Measurements from ENCODE around the gene HLCS.

The HLCS gene

DNA sequence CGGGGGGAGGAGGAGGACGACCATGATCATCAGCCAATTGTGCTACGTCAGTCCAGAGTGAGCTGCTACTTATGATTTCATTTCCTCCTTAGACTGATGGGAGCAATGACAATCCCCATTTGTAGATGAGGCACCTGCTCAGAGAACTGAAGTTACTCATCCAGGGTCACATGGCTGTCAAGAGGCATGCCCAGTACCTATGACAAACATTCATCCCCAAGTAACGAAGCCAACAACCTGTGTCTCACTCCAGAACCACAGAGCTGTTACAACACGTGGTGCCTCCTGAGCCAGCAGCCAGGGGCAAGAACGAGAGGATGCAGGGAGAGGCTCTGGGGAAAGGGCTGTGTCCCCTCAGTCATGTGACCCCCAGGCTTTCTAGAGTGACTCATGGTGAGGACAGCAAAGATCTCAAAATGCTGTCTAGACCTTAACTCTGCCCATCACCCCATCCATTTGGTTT lies 173.9 kb downstream of the HLCS start:
- no peaks in the 10 kb centered on the region for H3K9me2 ChIP-seq (replicated peaks; ENCODE audit: insufficient read depth, low read length)
- H3F3A ChIP-seq (ENCODE audit: insufficient read depth, low read length), result no peaks in the 10 kb centered on the region
- no peak overlapping the region for H3K4me3 ChIP-seq (ENCODE audit: low read length)
- H3K4me2 ChIP-seq (ENCODE audit: low read depth, low read length), result no peak overlapping the region
- H3K27me3 ChIP-seq (replicated peaks; ENCODE audit: insufficient read depth, low read length), result no peaks in the 10 kb centered on the region
- H4K20me1 ChIP-seq (ENCODE audit: insufficient read depth, low read length), result no peaks in the 10 kb centered on the region
- H3K79me2 ChIP-seq (ENCODE audit: low read length), result no peaks in the 10 kb centered on the region
- H2AFZ ChIP-seq (ENCODE audit: low read length), result no peak overlapping the region
- TF ChIP-seq EZH2phosphoT487 (IDR thresholded peaks at IDR 0.05; ENCODE audit: low read length) (no peak), EZH2 (optimal IDR thresholded peaks at IDR 0.05; ENCODE audit: low read depth, low read length) (no peak), CTCF (IDR thresholded peaks at IDR 0.05; ENCODE audit: low read length) (no peak)
- no peak for DNase-seq
- H3K9me3 ChIP-seq (replicated peaks; ENCODE audit: insufficient read depth, low read length), result no peaks in the 10 kb centered on the region
- no peak overlapping the region for H3K27ac ChIP-seq (ENCODE audit: low read length)
- H3K4me1 ChIP-seq (ENCODE audit: low read length), result no peaks in the 10 kb centered on the region
- H3K36me3 ChIP-seq (replicated peaks; ENCODE audit: insufficient read depth, low read length), result no peaks in the 10 kb centered on the region
- H3K9ac ChIP-seq (ENCODE audit: low read length), result no peak overlapping the region

GRCh38 chr21:36791695-36792470 lies 174.6 kb downstream of the HLCS start:
- no peak for DNase-seq
- Histone ChIP-seq H3K4me3 (ENCODE audit: low read length) (no peak overlapping the region), H3K79me2 (ENCODE audit: low read length) (no peaks in the 10 kb centered on the region), H3K4me2 (ENCODE audit: low read depth, low read length) (no peak overlapping the region), H4K20me1 (ENCODE audit: insufficient read depth, low read length) (no peaks in the 10 kb centered on the region), H3F3A (ENCODE audit: insufficient read depth, low read length) (no peaks in the 10 kb centered on the region), H3K9me2 (replicated peaks; ENCODE audit: insufficient read depth, low read length) (no peaks in the 10 kb centered on the region), H3K27me3 (replicated peaks; ENCODE audit: insufficient read depth, low read length) (no peaks in the 10 kb centered on the region), H3K27ac (ENCODE audit: low read length) (no peak overlapping the region), H3K9me3 (replicated peaks; ENCODE audit: insufficient read depth, low read length) (no peaks in the 10 kb centered on the region), H3K36me3 (replicated peaks; ENCODE audit: insufficient read depth, low read length) (no peaks in the 10 kb centered on the region), H3K4me1 (ENCODE audit: low read length) (no peaks in the 10 kb centered on the region), H3K9ac (ENCODE audit: low read length) (no peak overlapping the region), H2AFZ (ENCODE audit: low read length) (no peak overlapping the region)
- TF ChIP-seq CTCF (IDR thresholded peaks at IDR 0.05; ENCODE audit: low read length), result no peak
- TF ChIP-seq EZH2phosphoT487 (IDR thresholded peaks at IDR 0.05; ENCODE audit: low read length), result no peak
- TF ChIP-seq EZH2 (optimal IDR thresholded peaks at IDR 0.05; ENCODE audit: low read depth, low read length), result no peak

- Histone ChIP-seq H3K4me3 (ENCODE audit: low read length) (no peak overlapping the region), H3F3A (ENCODE audit: insufficient read depth, low read length) (no peaks in the 10 kb centered on the region), H3K9me3 (replicated peaks; ENCODE audit: insufficient read depth, low read length) (no peaks in the 10 kb centered on the region), H3K4me1 (ENCODE audit: low read length) (no peaks in the 10 kb centered on the region), H3K9ac (ENCODE audit: low read length) (no peak overlapping the region), H3K9me2 (replicated peaks; ENCODE audit: insufficient read depth, low read length) (no peaks in the 10 kb centered on the region), H2AFZ (ENCODE audit: low read length) (no peak overlapping the region), H3K27ac (ENCODE audit: low read length) (no peak overlapping the region), H4K20me1 (ENCODE audit: insufficient read depth, low read length) (no peaks in the 10 kb centered on the region), H3K27me3 (replicated peaks; ENCODE audit: insufficient read depth, low read length) (no peaks in the 10 kb centered on the region), H3K36me3 (replicated peaks; ENCODE audit: insufficient read depth, low read length) (no peaks in the 10 kb centered on the region), H3K4me2 (ENCODE audit: low read depth, low read length) (no peak overlapping the region), H3K79me2 (ENCODE audit: low read length) (no peaks in the 10 kb centered on the region)
- TF ChIP-seq EZH2 (optimal IDR thresholded peaks at IDR 0.05; ENCODE audit: low read depth, low read length) (no peak), CTCF (IDR thresholded peaks at IDR 0.05; ENCODE audit: low read length) (no peak), EZH2phosphoT487 (IDR thresholded peaks at IDR 0.05; ENCODE audit: low read length) (no peak)
- DNase-seq, result no peak
These were observed 175.3 kb downstream of the HLCS start for GRCh38 chr21:36791180-36791579.
